ENCODE data around the gene MAPK9.
"Not testable (repeated sequence)": the region's sequence is repeated elsewhere in the genome, so short reads cannot be mapped to it uniquely, and the experiment has no call there.

Gene MAPK9

GRCh38 chr5:180324601-180324950, 32.7 kb upstream of the MAPK9 start:
- no peak for DNase-seq

GRCh38 chr5:180323941-180324600, 32.2 kb upstream of the MAPK9 start:
- DNase-seq: no peak

GRCh38 chr5:180323160-180323559, 31.3 kb upstream of the MAPK9 start:
- peak; percentile 23 for DNase-seq

- peak; percentile 24 for DNase-seq
Measured at GRCh38 chr5:180318456-180319089, 26.7 kb upstream of the MAPK9 start.

GRCh38 chr5:180316586-180316985, 24.7 kb upstream of the MAPK9 start:
- no peak for DNase-seq

- DNase-seq: peak; percentile 67
Measured at GRCh38 chr5:180315762-180316212, 23.9 kb upstream of the MAPK9 start.

GRCh38 chr5:180313677-180314505, 22.0 kb upstream of the MAPK9 start:
- DNase-seq: peak; percentile 98

GRCh38 chr5:180311216-180311615, 19.3 kb upstream of the MAPK9 start:
- no peak for DNase-seq

GRCh38 chr5:180306796-180307195, 14.9 kb upstream of the MAPK9 start:
- DNase-seq: no peak

GRCh38 chr5:180305481-180305880, 13.6 kb upstream of the MAPK9 start:
- DNase-seq: peak; percentile 21

GRCh38 chr5:180304431-180305375, 12.8 kb upstream of the MAPK9 start:
- DNase-seq: no peak

- no peak for DNase-seq
Measured at GRCh38 chr5:180304016-180304292, 12.1 kb upstream of the MAPK9 start.

- no peak for DNase-seq
Measured at GRCh38 chr5:180303226-180304015, 11.5 kb upstream of the MAPK9 start.

GRCh38 chr5:180302256-180302655, 10.4 kb upstream of the MAPK9 start:
- DNase-seq: no peak

- no peak for DNase-seq
Measured at GRCh38 chr5:180301253-180301652, 9.4 kb upstream of the MAPK9 start.

- DNase-seq: no peak
Measured at GRCh38 chr5:180299526-180299925, 7.6 kb upstream of the MAPK9 start.

GRCh38 chr5:180299014-180299413, 7.1 kb upstream of the MAPK9 start:
- not testable (repeated sequence) for DNase-seq

- DNase-seq: no peak
Measured at GRCh38 chr5:180297587-180298282, 5.9 kb upstream of the MAPK9 start.

GRCh38 chr5:180296771-180297170, 4.9 kb upstream of the MAPK9 start:
- DNase-seq: no peak

GRCh38 chr5:180294913-180295555, 3.2 kb upstream of the MAPK9 start:
- no peak for DNase-seq

GRCh38 chr5:180294411-180294810, 2.5 kb upstream of the MAPK9 start:
- no peak for DNase-seq

Data from NCI-H69 (cell line).